Measurements from ENCODE around the gene BMF.
A peak's percentile ranks its signal among the peaks of the same experiment; 100 is the strongest.

The BMF gene

DNA sequence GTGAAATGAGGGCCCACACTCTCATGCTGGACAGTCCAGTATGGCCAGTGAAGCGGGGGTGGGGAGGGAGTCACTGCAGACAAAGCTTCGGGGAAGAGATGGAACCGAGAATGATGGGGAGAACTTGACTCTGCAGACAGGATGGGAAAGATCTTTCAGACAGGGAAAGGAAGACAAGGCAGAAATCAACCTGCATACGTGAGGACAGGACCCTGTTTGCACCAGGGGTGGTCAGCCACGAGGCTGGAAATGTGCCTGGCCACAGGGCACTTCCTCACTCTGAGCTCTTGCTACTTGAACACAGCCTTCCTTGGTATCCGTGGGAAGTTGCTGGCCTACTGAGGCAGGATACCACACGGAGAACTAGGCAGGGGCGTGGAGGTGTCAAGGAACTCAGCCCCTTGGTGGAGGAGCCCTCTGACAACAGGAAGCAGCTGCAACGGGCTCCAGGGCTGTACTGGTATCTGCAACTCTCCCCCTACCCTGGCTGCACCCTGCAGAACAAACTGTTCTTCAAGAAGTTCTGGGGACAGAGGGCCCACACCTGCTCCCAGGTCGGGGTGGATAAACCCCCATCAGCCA is 60.4 kb downstream of the BMF start:
- no peak for DNase-seq (ENCODE audit: low read depth)

DNA sequence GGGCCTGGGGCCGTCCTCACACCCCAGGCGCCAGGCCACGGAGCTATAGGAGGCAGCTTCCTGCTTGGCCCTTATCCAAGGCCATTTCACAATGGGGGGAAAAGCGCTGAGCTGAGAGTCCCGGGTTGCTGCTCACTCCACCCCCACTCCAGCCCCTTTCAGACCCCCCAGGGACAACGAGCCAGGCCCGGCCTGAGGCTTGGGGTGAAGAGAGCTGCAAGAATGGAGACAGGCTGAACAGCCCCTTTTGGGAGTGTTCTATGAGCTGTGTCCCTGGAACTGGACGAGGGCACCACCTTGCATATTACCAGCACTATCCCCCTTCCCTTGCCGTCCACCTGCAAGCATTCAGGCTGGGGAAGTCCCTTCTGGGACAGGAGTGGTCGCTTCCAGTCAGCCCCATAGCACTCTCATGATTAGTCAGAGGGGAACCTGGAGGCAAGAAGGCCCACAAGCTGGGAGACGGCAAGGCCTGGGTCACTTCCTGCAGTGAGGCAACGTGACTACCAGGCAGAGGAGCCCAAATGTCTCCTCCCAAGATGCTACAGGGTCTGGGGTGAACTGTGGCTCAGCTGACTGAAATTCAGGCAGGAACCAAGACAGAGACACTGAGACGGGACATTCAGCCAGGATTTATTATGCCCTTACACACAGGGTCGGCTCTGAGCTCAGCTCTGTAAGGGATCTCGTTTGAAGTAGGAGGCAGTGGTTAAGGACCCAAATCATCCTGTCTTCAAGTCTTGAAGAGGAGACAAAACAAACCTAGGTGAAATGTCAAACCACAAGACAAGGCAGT is 61.1 kb downstream of the BMF start:
- DNase-seq (ENCODE audit: low read depth), result peak; percentile 22

DNA sequence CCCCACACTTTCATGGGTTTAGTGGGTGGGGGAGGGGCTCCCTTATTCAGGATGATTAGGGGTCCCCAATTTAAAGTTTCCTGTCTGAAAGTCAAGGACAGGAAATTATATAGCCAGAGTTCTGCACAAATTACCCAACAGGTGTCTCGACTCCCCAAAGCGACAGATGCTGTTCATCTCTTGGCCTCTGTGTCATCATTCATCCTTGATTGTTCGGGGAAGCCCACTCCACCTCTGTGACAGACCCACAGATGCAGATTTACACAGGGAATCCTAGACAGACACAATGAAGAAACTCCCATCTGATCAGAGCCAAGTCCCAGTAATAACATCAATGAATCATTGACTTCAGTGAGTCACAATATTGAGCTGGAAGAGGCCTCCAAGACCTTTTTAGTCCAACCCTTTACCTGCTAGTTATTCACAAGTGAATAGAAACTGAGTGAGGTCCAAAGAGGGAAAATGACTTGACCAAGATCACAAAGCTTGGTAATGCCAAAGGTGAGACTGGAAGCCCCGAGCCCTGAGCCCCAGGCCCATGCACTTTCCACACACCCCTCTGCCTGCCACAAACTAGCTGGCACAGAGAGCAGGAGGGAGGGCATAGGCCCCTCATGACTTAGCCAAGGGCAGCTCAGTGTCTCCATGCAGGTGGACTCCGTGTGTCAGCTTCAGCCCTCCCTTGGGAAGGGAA is 61.8 kb downstream of the BMF start:
- no peak for DNase-seq (ENCODE audit: low read depth)

GRCh38 chr15:40045572-40046217 is 63.0 kb downstream of the BMF start:
- DNase-seq (ENCODE audit: low read depth), result no peak

DNA sequence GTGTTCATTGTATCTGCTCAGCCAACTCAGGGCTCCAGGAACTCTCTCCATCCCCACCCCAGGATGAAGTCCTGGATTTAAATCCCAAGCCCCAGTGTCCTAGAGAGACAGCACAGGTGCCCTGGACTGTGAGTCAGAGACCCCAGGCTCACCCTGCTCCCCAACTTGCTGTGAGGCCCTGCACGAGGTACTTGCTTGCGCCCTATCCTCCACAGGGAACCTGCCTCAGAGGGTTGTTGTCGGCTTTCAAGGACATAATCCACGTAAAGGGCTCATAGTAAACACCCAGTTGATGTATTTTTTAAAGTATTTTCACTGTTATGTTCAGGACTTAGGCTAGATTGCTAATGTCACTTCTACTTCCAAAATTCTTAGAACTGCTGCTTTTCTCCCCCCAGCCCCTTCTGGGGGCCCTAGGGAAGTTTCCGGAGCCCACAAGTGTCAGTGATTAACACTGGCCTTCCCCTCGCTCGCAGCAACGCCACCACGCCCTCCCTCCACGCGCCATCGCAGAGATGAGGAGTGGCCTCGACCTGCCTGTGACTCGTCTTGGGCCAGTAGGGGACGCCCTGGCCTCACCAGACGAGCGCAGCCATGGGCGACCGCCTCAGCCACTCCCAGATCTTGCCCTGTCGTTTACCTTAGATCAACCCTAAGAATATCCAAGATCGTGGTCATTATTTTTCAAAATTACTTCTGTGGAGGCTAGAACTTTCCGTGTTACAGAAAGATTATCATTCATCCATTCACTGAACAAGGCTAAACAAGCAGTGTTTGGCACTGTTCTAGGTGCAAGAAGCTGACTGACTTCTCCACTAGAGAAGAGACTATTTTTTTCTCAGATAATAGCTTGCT is 63.7 kb downstream of the BMF start:
- DNase-seq (ENCODE audit: low read depth), result peak; percentile 64

DNA sequence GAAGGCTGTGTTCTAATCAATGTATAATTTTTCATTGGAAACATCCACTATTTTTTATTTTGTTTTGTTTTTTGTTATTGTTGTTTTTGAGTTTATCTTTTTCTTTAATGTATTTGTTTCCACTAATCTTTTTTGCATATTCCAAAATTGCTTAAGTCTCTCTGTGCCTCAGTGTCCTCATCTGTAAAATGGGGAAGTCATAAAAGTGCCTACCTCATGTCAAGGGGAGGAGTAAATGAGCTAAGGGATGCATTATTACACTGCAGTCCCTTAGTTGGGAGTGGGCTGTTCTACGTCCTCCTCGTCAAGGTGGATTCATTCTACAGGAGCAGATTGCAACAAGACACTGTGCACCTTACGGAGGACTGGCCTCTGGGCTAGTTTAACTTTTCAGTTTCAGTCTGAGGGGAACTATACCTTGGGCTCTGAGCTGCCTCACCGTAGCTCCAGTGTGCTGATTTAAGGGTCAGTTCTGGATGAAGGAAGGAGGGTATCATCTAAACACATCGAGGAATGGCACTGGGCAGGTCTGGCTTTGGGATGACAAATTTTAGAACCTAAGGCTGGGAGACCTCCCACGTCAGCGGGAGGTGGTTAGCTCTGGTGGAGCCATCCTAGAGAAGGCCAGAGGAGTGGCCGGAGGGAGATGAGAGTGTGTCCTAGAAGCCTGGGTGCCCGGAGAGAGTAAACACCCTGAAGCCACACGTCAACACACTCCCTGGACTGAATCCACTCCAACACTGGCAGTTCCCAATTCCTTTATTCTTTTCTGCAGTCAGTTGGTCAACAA is 64.6 kb downstream of the BMF start:
- DNase-seq (ENCODE audit: low read depth), result no peak

DNA sequence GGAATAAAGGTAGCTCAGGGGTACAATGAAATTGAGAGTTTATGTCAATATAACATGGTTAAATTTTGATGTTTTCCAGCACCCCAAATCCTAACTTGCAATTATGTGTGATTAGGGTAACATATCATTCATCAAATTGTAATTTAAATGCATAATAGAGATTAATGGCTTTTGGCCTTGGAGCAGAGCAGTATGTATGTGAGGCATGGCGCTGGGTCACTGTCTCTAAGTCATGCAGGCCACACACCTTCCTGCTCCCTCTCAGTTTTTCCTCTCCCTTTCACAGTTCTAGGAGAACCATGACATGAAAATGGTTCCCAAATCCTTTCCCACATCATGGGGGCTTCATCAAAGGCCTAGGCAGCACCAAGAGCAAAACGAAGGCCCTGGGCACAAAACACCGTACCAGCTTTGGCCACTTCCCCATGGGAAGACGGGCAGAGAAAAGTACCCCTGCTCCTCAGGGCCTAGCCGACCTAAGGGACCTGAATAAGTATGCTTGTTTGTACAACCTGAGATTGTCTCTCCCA is 65.8 kb downstream of the BMF start:
- DNase-seq (ENCODE audit: low read depth), result no peak

GRCh38 chr15:40040770-40041169 is 67.9 kb downstream of the BMF start:
- DNase-seq (ENCODE audit: low read depth), result no peak

DNA sequence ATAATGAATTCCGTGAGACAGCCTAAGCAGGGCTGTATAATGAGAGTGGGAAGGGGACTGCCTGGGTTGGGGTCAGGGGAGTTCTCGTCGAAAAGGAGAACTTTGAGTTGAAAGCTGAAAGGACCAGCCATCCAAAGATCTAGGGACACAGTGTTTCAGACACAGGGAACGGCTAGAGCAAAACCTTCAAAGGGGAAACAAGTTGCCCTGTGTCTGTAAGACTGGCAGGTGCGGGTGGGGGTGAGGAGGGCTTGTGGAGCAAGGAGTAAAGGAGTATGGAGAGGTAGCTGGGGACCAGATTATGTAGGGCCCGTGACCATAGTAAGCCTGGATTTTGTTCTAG is 68.4 kb downstream of the BMF start:
- no peak for DNase-seq (ENCODE audit: low read depth)

GRCh38 chr15:40038638-40039543 is 69.8 kb downstream of the BMF start, which contains the start of gene SRP14:
Gene SRP14, minus strand, starts transcription at chr15:40039181. Its CDS starts 65 bp downstream, at chr15:40039116.
- DNase-seq (ENCODE audit: low read depth), result peak; percentile 87

DNA sequence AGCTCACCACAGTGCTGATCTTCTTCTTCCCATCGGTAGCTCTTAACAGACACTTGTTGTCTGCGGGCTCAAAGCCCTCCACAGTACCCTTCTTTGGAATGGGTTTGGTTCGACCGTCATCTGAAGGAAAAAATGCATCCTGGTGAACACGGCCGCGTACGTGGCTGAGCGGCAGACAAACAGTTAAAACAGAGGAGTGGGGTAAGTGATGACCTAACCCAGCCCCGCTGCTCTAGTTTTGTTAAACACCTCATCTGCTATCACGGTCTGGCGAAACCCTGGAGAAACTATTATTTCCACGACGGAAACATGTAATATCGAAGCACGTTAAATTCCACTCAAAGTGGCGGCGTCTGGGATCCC is 70.4 kb downstream of the BMF start:
- DNase-seq (ENCODE audit: low read depth), result no peak
